GM19025 (cell line): ENCODE measurements around the gene CELF4.
"Not testable (repeated sequence)": the region's sequence is repeated elsewhere in the genome, so short reads cannot be mapped to it uniquely, and the experiment has no call there.

ENCODE experiments used
- ATAC-seq: cut with Tn5 transposase; IDR thresholded peaks from one replicate; pipeline ENCODE4 v1.9.1; 2021; ENCODE audit warnings: mild to moderate bottlenecking, low read depth, moderate library complexity; ENCODE audit not compliant: unreplicated experiment

CELF4 gene

DNA sequence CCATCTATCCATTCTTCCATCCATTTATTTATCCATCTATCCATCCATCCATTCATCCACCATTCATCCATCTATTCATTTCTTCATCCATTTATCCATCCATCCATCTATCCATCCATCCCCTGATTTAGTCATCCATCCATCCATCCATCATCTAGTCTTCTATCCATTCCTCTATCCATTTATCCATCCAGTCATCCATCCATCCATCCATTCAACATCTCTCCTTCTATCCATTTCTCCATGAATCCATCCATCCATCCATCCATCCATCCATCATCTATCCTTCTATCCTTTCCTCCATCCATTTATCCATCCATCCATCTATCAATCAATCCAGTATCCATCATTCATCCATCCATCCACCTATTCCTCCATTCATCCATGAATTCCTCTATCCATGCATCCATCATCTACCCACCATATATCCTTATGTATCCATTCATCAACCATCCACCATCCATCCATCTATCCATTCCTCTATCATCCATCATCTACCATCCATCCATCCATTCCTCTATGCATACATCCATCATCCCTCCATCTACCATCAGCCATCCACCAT lies 185.0 kb downstream of the CELF4 start:
- ATAC-seq: no peak

DNA sequence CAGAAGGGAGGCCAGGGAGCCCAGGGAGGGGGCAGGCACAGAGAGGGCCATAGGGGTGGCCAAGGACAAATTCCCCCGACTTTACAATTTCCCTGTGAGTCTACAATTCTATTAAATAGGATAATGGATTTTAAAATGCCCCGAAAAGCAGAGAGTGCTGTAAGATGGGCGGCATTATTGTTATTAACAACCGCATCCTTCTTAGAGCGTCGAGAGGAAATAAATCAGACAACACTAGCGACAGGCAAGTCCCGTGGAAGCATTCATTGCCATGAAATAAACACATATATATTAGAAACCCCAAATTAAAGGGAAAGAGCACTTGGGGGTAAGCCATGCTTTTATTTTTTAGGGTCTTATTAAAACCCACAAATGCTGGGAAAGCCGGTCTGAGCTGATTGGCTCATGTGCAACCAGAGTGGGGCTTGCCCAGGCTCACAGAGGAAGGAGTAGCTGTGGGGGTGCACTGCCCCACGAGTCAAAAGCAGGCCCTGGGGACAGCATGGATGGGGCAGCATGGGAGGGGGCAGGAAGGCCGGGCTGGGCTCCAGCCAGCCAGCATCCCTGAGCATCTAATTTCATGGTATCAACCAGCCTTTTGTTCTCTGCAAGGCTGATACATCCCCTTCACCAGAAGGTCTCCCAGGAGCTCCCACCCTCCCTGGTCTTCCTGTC lies 187.1 kb downstream of the CELF4 start:
- no peak for ATAC-seq

DNA sequence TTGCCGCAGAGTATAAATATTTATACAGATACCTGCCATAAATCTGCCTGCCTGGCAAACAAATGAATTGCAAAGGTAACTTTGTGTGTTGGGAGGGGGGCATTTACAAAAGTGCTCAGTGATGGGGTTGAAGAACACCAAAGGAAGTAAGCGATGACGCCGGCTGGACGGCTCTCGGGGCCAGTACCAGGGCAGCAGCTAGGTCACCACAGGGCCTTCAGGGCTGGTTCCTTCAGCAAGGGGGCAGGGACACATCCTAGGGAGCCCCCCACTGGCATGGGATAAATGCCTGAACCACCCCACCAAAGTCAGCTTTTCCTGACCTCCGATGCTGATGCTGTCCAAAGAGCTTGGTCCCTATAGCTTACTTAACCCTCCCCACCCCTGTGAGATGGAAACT lies 190.4 kb downstream of the CELF4 start:
- ATAC-seq: no peak

- no peak for ATAC-seq
Measured at GRCh38 chr18:37368110-37368954, 197.3 kb downstream of the CELF4 start.

GRCh38 chr18:37364237-37364636 lies 201.4 kb downstream of the CELF4 start:
- no peak for ATAC-seq

DNA sequence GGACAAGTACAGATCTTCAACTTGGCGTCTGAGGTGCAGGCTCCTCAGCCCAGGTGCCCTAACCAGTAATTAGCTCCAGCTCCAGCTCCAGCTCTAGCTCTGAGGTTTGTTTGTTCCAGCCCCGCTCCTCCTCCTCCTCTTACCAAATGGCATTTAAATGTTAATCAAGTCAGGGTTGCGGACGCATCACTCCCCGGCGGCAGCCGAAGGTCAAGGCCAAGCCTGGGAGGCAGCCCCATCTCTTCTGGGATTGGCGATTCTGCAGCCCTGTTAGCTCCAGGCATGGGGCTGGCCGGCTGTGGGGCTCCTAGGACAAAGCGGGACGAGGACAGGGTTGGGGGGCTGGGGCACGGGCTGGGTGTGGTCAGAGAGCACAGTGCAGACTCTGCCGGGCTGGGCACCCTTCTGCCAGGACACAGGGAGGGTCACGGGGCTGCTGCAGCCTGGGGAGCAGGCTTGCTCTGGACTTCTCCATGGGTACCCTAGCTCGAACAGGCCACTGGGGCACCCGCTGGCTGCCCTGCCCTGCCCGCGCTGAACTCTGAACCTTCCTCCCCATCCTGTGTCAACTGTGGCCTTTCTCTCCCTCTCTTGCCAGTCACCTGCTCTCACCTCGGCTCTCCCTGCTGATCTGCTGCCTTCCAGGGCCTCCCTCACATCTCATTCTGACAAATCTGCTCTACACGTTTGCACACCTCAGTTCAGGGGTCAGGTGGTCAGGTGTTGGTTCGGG lies 203.3 kb downstream of the CELF4 start:
- no peak for ATAC-seq

DNA sequence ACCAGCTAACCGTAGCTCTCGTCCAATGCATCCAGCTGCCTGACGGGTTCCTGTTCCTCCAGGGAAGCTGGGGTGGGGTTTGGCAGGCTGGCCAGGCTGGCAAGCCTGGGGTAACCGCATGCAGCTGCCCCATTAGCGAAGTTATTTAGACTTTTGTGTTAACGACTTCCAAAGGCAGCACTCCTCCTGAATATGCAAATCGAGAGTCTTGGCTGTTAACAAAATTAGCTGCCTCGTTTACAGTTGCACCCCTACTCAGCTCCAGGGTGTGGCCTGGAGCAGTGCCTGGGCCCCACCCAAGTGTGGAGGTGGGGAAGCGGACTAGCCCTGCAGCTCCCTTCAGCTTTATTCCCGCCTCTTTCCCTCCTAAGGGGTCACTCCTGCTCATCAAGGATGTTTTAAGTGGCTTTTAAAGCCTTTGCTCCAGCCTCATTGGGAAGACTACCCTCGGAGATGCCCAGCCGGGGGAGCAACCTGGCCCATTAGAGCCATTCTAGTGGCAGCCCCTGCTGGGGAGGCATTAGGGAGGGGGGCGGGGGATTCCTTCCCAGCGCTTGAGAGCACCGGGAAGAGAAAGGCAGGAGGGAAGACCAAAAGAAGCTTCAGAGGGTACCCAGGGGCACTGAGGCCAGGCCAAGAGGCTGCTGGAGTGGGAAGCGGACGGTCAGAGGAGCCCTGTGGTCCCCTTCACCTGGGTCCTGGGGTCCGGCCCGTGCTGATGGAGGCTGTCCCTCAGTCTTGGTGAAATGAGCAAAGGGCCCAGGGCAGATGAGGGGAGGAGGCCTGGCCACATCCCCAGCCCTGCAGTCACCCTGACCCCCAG lies 204.1 kb downstream of the CELF4 start:
- no peak for ATAC-seq

DNA sequence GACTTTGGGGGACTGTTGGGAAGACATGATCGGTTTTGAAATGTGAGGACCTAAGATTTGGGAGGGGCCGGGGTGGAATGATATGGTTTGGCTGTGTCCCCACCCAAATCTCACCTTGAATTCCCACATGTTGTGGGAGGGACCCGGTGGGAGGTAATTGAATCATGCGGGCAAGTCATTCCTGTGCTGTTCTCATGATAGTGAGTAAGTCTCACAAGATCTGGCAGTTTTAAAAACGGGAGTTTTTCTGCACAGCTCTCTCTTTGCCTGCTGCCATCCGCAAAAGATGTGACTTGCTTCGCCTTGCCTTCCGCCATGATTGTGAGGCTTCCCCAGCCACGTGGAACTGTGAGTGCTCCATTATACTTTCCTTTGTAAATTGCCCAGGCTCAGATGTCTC lies 207.5 kb downstream of the CELF4 start:
- ATAC-seq: not testable (repeated sequence)

GRCh38 chr18:37355772-37356171 lies 209.8 kb downstream of the CELF4 start:
- no peak for ATAC-seq

DNA sequence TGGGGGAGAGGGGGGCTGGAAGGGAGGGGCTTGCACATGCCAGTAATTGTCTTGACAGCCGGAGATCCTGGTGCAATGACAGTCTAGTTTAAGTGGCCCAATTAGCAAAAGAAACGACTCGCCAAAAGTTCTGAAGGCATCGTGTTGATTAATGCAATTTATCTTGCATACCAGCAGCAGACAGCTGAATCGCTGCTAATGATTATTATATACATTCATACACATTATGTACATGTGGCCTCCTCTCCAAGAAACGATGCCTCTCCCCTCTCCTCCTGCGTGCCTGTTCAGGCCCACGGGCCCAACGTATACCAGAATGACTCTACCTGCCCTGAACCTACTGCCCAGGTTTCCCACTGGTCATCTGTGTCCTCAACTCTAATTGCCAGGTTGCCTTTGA lies 214.5 kb downstream of the CELF4 start:
- ATAC-seq: no peak

GRCh38 chr18:37348729-37349128 lies 216.9 kb downstream of the CELF4 start:
- ATAC-seq: no peak

DNA sequence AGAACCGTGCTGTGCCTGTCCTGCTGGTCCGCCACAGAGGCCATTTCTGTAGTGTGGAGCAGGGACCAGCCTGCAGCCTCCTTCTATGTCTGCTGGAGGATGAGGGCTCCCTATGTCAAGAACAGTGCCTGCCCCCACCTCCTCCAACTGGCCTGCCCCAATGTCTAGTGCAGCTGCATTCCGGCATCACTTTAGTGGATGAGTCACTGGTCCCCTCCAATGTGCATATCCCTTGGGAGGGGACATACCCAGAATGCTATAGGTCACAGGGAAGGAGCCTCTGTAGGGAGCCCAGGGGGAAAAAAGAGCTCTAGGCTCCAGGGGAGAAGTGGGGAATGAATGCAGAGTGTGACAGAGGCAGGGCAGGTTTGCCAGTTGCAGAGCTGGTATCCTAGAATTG lies 219.6 kb downstream of the CELF4 start:
- no peak for ATAC-seq

GRCh38 chr18:37343542-37343851 lies 222.1 kb downstream of the CELF4 start:
- no peak for ATAC-seq

DNA sequence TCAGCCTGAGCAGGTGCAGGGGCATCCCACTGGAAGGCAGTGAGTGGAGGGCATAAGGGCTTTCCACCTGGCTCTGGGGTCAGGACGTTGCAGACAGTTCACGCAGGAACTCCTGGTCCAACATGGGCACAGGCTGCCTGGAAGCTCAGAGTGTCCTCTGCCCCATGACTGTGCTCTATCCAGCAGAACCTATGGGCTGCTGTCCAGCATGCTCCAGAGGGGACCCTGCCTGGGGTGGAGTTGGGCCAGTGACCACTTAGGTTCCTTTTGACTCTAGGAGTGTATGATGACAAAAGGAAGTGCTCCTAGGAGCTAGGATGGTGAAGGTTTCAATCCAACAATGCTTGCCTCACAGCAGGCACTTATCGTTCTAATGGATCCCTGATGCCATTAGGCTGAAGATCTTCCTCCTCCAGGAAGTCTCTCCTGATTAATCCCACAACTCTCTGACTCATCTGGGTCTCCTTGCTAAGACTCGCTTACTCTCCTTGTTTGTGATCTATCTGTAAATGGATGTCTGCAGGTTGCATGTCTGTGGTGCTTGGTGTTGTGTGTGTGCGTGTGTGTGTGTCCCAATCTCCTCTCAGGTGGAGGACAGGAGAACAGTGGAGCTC lies 224.0 kb downstream of the CELF4 start:
- ATAC-seq: no peak

- ATAC-seq: no peak
Measured at GRCh38 chr18:37341016-37341415, 224.6 kb downstream of the CELF4 start.

GRCh38 chr18:37339701-37340215 lies 225.8 kb downstream of the CELF4 start:
- no peak for ATAC-seq

- ATAC-seq: no peak
Measured at GRCh38 chr18:37336568-37337285, 228.9 kb downstream of the CELF4 start.

- ATAC-seq: no peak
Measured at GRCh38 chr18:37335409-37335736, 230.2 kb downstream of the CELF4 start.
